Vagina (tissue), 2 donors: ENCODE data around the gene QRICH1.

Source experiments
- CTCF ChIP-seq, 3 experiments: fragments of 450-650 bp in 2 of 3; fragments of 200-600 bp in 1 of 3; sonication (generic) in 1 of 3; IDR thresholded peaks; one replicate each; pipeline ENCODE4 v1.5.1; 2017 to 2019; ENCODE audit warnings: antibody characterized with exemption in 3 of 3, mild to moderate bottlenecking in 2 of 3, moderate library complexity in 2 of 3
- POLR2A ChIP-seq, 2 donors: fragments of 450-650 bp; IDR thresholded peaks; one replicate each; pipeline ENCODE4 v1.6.1; 2017; ENCODE audit warnings: antibody characterized with exemption in 2 of 2, mild to moderate bottlenecking in 2 of 2, moderate library complexity in 2 of 2
- POLR2AphosphoS5 ChIP-seq, 2 donors: sonication (generic); formaldehyde crosslinking; IDR thresholded peaks; one replicate each; pipeline ENCODE4 v1.9.0; 2017; ENCODE audit warnings: antibody characterized with exemption in 2 of 2, mild to moderate bottlenecking in 2 of 2, low read depth in 1 of 2; ENCODE audit not compliant: insufficient read depth in 1 of 2

GRCh38 chr3:49108346-49108745 is 14.5 kb upstream of the QRICH1 start:
- TF ChIP-seq CTCF (IDR thresholded peaks at IDR 0.05) (no peak), POLR2AphosphoS5 (IDR thresholded peaks at IDR 0.05; ENCODE audit: insufficient read depth in 1 of 2, low read depth in 1 of 2) (no peak), POLR2A (IDR thresholded peaks at IDR 0.05) (no peak)
